GM15510 (cell line): Measurements from ENCODE around the gene USP19.

ENCODE experiments used
- POLR2A ChIP-seq: IDR thresholded peaks from 3 replicates; pipeline ENCODE4 v1.6.1; 2011; ENCODE audit warnings: borderline replicate concordance; ENCODE audit not compliant: insufficient read length; ENCODE audit errors: extremely low read depth

Gene USP19

DNA sequence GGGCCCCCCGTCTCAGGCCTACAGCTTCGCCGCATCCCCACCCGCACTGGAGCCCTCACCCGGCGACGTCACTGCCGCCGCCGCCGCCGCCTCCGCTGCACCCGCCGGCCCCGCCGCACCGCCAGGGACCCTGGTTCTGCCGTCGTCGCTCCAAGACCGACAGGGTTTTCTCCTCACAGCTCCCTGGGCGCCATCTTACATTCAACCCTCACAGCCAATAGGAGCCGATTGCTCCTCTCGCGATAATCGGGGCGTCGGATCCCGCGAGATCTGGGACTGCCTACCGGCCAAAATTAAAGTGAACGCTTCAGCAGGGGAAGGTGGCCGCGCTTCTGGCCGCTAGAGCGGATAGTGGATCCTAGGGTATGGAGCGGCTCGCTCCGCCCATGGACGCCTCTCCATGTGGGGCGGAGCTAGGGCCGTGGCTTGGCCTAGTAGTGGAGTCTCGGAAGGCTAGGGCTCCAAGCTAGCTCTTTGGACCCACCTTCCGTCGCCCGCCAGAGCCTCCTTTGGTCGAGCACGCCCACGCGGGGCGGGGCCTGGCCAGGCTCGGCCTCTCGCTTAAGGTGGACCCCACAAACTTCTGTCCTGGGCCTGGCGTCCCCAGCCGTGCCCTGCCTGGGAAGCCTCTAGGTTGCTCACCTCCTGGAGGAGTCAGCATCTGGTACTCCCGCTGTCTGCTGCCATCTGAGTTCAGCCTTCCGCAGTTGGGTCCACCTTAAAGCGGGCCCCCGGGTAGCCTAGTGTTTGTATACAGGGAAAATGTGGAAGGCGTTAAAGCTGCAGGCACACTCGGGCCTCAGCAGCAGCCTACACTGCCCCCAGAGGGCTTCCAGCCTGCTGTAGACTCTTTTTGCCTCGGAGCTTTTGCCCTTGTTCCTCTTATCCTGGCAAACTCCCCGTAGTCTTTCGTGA, 26.5 kb downstream of the USP19 start, which contains the start of gene QRICH1:
Gene QRICH1, minus strand, starts transcription at position 219 of the 915 bp plus-strand sequence. CDS start 17,054 bp downstream, outside the sequence.
- TF ChIP-seq POLR2A = peak; percentile 73

DNA sequence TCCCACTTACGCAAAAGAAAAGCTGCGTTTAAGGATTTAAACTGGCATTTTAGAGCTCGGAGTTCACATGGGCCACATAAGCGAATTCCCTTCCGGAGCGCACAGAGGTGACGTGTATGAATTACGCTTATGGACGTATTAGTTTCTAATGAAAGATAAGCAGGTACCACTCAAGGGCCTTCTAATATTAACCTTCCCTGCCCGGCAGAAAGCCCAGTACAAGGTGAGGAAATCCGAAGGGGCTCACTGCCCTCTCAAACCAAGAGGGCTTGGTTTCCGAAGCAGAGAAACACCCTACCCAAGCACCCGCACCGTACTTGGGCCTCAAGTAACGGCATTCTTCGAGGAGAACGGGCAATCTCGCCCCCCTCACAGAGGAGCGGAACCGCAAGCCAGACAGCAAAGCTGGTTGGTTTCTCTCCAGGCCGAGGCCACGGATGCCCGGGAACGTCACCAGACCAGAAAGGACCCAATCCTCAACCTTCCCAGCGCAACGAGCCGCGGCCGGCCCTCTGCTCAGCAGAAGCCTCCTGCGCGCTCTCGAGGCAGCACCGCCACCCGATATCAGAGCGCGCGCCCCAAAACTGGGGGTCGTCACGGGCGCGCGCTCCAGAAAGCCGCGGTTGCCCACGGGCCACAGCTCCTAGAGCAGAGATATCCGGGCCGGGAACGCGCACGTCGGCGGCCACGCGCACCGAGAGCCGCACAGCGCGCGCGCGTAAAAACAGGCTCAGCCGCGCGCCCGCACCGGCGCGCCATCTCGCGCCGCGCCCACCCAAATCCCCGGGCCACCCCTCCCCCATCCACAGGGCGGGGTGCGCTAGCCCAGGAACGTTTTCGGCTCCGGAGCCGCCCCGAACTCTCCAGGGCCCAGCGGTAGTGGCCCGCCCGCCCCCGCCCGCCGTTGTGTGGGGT, 27.4 kb downstream of the USP19 start:
- TF ChIP-seq POLR2A = peak; percentile 8

DNA sequence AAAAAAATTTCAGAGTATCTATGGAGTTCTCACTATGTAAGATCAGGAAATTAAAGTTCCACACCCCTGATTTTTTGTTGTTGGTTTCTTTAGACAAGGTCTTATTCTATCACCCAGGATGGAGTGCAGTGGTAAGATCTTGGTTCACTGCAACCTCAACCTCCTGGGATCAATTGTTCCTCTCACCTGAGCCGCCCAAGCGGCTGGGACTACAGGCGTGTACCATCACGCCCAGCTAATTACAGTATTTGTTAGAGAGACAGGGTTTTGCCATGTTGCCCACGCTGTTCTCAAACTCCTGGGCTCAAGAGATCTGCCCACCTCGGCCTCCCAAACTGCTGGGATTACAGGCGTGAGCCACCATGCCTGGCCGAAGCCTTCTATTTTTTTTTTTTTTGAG, 39.2 kb downstream of the USP19 start:
- no peak for TF ChIP-seq POLR2A

DNA sequence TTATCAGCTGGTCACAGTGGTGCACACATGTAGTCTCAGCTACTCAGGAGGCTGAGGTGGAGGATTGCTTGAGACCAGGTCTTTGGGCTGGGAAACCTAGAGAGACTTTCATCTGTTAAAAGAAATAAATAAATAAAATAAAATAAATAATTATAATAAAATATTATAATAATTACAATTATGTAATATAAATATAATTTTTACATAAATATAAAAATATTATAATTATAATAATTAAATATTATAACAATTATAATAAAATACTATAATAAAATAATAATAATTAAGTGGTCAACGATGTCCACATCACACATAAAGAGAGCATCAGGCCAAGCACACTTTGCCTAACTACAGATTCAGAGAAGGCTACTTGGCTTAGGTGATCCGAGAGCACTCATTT, 41.4 kb downstream of the USP19 start:
- TF ChIP-seq POLR2A = no peak

DNA sequence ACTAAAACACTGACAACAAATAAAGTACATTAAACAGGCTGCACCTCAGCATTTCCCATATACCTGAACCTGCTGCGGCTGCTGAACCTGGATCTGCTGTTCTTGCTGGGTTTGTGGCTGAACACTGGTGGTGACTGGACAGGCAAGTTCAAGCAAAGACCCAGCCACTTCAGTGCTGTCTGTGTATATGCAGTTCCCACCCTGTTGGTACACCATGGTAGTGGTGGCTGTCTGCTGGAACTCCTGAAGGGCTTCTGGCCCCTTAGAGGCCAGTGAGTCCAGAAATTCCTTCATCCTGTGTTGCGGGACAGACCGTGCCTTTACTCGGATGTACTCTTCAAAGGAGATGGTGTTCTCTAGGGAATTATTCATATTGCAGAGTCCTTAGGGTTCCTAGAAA, 44.0 kb downstream of the USP19 start:
- no peak for TF ChIP-seq POLR2A

DNA sequence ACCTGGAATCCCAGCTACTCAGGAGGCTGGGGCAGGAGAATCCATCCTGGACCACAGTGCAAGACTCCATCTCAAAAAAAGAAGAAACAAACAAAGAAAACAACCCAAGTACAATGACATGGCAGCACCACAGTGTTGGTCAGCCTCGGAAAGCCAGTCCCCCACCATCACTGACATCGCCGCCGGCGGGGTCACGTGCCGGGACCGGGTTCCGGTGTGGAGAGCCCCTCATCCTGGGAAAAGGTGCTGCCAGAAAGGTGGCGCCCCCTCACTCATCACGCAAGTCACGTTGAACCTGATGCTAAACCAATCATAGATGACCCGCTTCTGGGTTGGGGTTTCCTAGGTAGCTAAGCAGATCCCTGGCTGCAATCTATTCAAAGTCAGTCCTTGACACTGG, 44.5 kb downstream of the USP19 start:
- no peak for TF ChIP-seq POLR2A
